Measurements from ENCODE around the gene FBXO17.

DNA sequence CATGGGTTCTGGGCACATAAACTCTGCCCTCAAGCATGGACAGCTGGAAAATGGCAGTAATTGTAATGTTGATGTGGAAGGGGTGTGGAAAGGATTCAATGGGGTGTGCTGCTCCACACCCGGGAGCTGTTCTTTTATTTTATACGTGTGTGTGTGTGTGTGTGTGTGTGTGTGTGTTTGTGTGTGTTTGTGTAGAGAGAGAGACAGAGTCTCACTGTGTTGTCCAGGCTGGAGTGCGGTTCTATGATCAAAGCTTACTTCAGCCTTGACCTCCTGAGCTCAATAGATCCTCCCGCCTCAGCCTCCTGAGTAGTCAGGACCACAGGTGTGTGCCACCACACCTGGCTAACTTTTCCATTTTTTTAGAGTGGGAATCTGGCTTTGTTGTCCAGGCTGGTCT lies 42.0 kb downstream of the FBXO17 start:
- TF ChIP-seq, protein P1, sequence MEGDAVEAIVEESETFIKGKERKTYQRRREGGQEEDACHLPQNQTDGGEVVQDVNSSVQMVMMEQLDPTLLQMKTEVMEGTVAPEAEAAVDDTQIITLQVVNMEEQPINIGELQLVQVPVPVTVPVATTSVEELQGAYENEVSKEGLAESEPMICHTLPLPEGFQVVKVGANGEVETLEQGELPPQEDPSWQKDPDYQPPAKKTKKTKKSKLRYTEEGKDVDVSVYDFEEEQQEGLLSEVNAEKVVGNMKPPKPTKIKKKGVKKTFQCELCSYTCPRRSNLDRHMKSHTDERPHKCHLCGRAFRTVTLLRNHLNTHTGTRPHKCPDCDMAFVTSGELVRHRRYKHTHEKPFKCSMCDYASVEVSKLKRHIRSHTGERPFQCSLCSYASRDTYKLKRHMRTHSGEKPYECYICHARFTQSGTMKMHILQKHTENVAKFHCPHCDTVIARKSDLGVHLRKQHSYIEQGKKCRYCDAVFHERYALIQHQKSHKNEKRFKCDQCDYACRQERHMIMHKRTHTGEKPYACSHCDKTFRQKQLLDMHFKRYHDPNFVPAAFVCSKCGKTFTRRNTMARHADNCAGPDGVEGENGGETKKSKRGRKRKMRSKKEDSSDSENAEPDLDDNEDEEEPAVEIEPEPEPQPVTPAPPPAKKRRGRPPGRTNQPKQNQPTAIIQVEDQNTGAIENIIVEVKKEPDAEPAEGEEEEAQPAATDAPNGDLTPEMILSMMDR (conservative IDR thresholded peaks at IDR 0.05; ENCODE audit: low read length) = no peak
- TF ChIP-seq EZH2phosphoT487 (IDR thresholded peaks at IDR 0.05; ENCODE audit: borderline replicate concordance) = no peak
